Pulmonary artery endothelial cell (primary cell): Measurements from ENCODE around the gene SSTR5. TPM values are rescaled to one million over a fixed set of nuclear protein-coding genes. Genes with fewer than 3 reads are reported as not detected.
"Not testable (repeated sequence)": the region's sequence is repeated elsewhere in the genome, so short reads cannot be mapped to it uniquely, and the experiment has no call there.

ENCODE experiments used
- DNase-seq: peaks from one replicate; pipeline ENCODE4 v3.0.0-alpha.2; 2011; ENCODE audit warnings: low read depth, low spot score
- total RNA-seq: library from RNA; depleted of rRNA; stranded (reverse); fragments of >200 nt; gene quantifications from 2 replicates; pipeline ENCODE4 v1.2.3, GENCODE V29; 2014

The SSTR5 gene
- total RNA-seq, 1 donor from 2014 or later, result 0.07 TPM

DNA sequence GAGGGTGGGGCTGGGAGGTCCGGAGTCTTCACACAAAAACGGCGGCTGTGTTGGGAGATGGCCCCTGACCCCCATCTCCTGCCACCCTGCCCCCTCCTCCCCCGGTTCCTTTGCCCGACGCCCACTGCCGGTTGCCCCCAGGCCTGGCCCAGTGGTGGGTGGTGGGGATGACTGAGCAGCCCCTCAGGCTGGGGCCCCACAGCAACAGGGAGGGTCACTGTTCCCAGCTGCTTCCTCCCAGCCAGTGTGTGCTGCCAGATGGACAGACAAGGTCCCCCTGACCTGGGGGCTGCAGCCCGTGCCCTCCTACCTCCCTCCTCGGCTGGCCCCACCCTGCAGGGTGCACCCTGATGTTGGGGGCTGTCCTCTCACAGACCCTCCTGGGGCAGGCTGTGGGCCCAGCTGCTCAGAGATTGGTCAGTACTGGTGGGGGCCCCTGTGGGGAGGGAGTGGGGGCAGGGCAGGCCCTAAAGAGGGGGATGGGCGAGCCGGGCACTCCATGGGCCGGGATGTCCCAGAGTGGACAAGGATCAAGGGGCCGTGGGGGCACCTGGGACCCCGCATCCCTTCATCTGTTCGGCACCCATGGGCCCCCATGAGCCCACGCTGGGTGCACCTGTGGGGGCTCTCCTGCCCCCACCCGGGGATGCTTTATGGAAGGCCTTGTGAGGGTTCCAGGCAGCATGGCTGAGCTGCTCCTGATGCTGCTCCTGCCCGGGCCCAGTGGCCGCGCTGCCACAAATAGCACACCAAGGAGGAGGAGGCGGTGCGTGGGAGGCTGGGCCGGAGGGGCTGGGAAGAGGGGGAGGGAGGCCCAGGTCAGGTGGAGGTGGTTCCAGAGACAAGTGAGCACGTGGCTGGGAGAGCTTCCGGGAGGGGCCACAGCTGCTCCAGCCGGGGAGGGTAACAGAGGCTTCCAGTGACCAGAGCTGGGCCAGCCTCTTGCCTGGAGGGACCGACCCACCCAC is 18.4 kb downstream of the SSTR5 start:
- DNase-seq, result no peak

DNA sequence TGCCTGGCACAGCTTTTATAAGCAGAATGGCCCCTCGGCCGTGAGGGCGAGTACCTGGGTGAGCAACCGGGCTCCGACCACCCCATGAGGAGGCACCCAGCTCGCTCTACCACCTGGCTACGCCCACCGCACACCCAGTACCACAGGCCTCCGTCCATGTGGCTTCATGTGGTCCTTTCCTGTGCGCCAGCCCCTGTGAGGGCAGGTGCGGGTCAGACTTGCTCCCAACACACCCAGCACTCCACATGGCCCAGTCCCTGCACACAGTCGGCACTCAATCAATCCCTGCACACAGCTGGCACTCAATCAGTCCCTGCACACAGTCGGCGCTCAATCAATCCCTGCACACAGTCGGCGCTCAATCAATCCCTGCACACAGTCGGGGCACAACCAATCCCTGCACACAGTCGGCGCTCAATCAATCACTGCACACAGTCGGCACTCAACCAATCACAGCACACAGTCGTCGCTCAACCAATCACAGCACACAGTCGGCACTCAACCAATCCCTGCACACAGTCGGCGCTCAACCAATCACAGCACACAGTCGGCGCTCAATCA is 19.5 kb downstream of the SSTR5 start:
- DNase-seq, result no peak

GRCh38 chr16:1092685-1093283 is 20.2 kb downstream of the SSTR5 start:
- DNase-seq, result not testable (repeated sequence)

GRCh38 chr16:1093284-1094123 is 21.0 kb downstream of the SSTR5 start:
- DNase-seq, result no peak

DNA sequence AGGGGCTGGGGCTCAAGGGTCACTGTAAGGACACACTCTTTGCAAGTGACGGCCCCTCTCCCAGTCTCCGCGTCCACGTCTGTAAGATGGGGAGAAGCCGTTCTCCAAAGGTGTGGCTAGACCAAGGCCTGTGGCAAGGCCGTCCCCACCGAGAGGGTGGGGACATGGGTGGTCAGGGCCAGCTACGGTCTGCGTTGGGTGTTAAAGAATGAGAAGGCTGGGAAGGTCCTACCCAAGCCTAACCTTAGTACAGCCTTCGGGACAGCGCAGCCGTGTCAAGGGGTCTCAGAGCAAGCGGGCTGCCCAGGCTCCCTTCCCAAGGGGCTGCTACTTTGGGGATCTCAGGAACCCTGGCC is 21.6 kb downstream of the SSTR5 start:
- no peak for DNase-seq

- DNase-seq, result no peak
Measured at GRCh38 chr16:1094601-1095449, 22.3 kb downstream of the SSTR5 start.

DNA sequence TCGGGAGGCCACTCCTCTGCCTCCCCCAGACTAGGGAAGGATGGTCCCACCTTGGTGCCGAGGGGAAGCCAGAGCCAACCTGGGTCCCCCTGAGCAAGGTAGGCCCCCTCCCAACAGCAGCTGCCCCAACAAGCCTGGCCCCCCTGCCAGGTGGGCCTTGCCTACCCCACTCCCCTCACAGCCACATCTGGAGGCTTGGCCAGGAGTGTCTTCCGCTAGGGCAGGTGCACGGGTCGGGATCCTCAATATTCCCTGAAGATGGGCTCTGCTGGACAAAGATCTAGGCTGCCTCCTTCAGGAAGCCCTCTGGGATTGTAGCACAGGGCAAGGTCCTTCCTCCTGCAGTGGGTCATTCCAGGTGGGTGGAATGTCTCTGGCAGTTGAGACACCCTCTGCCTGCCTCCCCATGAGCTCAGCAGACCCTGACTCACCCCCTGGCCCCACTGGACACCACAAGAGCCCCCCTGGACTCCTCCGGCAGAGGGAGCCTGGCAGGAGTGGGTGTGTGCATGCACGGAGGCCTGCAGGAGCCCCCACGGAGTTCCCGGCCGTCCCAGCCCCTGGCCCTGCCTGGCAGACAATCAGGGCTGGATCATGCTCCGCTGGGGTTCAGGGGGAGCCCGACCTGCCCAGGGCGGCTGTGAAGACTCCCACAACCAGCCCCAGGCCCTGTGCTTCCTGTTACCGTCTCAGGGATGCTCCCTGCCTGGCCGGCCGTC is 23.1 kb downstream of the SSTR5 start:
- no peak for DNase-seq

- no peak for DNase-seq
Measured at GRCh38 chr16:1096169-1097082, 23.9 kb downstream of the SSTR5 start, which contains the start of gene C1QTNF8. C1QTNF8 (minus strand) TSS chr16:1096244; CDS start chr16:1094922, 1,322 bp downstream.

- DNase-seq, result no peak
Measured at GRCh38 chr16:1097156-1097555, 24.6 kb downstream of the SSTR5 start.

GRCh38 chr16:1097800-1098199 is 25.3 kb downstream of the SSTR5 start:
- DNase-seq, result no peak

DNA sequence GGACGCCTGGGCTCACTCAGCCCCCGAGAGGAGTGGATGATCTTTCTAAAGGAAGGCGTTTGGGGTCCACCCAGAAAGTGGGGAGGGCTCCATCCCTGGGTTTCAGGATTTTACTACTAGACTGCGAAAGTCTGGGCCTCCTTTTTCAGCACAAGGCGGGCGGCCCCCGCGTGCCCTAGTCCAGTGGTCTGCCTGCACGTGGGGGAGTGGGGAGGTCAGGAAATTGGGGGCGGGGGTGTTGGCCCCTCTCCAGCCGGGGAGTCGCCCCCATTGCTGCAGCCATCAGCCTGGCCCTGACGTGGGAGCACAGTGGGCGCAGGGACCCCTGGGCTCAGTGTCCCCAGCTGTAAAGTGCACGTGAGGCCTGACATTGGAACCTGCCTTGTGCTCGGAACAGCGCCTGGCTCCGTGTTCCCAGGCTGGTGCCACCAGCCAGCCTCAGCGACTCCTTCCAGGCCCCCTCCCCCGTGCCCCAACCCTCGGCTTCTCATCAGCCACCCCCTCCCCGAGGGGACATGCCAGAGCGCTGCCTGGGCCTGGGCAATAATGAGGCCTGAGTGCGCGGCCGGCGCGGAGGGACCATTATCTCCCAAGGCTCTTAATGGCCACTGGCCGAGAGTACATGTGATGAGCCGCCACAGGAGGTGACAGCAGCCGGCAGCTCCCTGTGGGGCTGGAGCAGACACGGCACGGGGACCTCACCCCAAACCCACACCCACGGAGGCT is 25.9 kb downstream of the SSTR5 start:
- no peak for DNase-seq

DNA sequence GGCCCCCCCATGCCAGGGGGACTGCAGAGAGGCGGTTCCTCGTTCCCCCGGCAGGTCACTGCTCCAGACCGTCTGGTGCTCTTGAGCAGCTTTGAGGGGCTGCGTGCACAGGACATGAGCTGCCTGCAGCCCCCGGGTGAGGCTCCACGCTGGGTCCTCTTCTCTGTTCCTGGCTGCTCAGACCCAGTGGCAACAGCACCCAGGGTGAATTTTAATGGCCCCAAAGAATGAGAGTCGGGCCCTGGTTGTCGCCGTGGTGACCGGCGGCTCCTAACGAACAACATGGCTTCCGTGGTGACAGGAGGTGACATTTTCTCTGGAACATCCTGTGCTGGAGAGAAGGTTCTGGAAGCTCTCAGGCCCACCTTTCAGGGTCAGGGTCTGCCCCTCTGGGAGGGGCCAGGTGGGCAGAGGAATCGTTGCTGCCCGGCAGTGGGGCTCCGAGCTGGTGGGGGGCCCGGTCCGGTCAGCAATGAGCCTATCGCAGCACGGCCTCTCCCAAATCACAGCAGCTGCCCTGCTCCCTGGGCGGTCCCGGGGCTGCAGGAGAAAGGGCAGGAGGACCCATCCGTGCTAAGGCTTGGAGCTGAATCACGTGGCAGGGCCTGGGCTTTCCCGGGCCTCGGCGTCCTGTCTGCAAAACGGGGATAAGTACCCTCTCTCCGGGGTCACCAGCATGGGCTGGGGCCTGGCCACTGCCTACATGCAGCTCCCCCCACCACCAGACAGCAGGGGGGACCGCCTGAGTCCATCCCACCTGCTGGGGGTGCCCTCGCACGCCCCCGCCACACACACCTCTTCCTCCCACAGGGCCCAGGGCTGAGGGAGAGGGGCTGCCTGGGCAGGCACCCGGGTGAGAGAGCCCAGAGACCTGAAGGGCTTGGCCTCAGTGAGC is 26.9 kb downstream of the SSTR5 start:
- no peak for DNase-seq

DNA sequence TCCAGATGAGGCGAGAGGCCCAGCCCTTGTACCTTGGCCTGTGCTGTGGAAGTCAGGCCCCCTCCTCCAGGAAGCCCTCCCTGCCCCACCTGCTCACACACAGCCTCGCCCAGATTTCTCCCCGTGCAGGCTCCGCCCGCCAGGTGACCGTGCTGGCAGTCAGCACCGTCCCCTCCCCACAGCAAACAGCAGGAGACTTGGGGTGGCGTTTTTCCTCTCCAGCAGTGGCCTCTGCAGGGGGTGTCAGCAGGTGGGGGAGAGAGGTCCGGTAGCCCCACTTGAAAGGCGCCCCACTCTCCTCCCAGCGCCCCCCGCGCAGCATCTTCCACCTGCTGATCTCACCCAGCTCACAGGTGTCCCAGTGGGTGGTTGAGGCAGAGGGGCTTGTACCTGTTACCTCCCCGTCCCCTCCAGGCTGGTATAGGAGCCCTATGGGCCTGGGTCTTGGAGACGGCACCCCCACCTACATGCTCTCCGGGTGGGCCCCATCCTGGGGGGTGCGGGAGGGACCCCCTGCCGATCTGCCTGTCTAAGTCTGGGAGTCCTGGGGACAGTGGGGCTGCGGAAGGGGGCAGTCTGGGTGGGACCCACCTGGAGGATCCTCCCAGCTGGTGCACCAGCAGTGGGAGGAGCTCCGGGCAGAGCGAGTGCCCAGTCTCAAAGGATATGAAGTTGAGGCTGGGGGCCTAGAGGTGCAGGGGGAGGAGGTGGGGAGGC is 27.7 kb downstream of the SSTR5 start:
- DNase-seq, result no peak

DNA sequence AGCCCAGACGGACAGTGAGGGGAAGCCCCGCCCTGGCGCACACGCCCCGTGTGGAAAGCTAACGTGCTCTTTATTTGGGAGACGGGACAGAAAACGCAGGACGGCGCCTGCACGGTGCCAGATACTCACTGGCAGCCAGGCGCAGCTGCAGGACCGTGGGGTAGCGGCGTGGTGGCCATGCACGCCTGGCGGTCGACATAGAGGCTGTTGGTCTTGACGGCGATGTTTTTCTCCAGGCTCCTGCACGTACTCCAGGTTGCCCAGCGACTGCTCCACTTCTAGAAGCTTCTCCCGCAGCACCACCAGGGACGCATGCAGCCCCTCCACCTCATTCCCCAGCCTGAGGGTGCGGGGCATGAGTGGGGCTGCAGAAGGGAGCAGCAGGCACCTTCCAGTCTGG is 28.6 kb downstream of the SSTR5 start:
- no peak for DNase-seq

GRCh38 chr16:1101573-1102332 is 29.2 kb downstream of the SSTR5 start:
- no peak for DNase-seq

DNA sequence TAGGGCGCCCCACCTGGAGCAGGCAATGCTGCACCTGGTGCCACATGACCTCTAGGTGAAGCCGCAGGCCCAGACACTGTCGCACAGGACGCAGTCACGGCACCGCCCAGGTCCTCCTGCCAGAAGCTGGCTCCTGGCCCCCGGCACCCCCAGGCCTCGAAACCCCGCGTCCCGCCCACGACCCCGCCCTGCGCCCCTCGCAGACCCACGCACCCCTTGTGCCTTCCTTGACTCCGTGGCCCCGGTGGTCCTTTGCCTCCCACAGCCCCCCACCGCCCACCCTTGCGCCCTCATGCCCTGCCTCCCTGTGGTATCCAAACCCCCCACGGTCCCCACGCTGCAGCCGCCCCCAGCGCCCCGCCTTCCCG is 29.8 kb downstream of the SSTR5 start:
- DNase-seq, result no peak
